Psoas muscle (tissue), 8 donors: Measurements from ENCODE around the gene INTS6. TPM values are rescaled to one million over a fixed set of nuclear protein-coding genes. Genes with fewer than 3 reads are reported as not detected.

Experiments used
- ATAC-seq, 4 donors: fragments of 200-7000 bp; cut with Tn5 transposase; one replicate each; pipeline ENCODE4 v1.9.1; 2020; ENCODE audit warnings: moderate library complexity in 3 of 4, mild to moderate bottlenecking in 2 of 4
- DNase-seq, 2 donors: peaks; one replicate each; pipeline ENCODE4 v3.0.0-alpha.2; 2020
- H3K27ac ChIP-seq: fragments of 200-600 bp; one replicate; pipeline ENCODE4 v1.8.0; 2022
- H3K27me3 ChIP-seq, 3 donors: fragments of 200-600 bp in 1 of 3; one replicate each; pipeline versions ENCODE4 v1.6.1 to v1.8.0; 2013 to 2022; ENCODE audit warnings: low read length in 2 of 3, mild to moderate bottlenecking in 2 of 3, moderate library complexity in 1 of 3; ENCODE audit not compliant: insufficient read depth in 3 of 3
- H3K36me3 ChIP-seq, 2 donors: fragments of 200-600 bp in 1 of 2; one replicate each; pipeline versions ENCODE4 v1.6.1 to v1.8.0; 2013 to 2022; ENCODE audit warnings: low read depth in 1 of 2, mild to moderate bottlenecking in 1 of 2, moderate library complexity in 1 of 2; ENCODE audit not compliant: insufficient read depth in 1 of 2
- H3K4me1 ChIP-seq: fragments of 200-600 bp; one replicate; pipeline ENCODE4 v1.8.0; 2022
- H3K4me3 ChIP-seq: fragments of 200-600 bp; one replicate; pipeline ENCODE4 v1.8.0; 2022; ENCODE audit warnings: mild to moderate bottlenecking
- H3K9me3 ChIP-seq: fragments of 200-600 bp; one replicate; pipeline ENCODE4 v1.8.0; 2022
- CTCF ChIP-seq: fragments of 200-600 bp; IDR thresholded peaks from one replicate; pipeline ENCODE4 v1.8.0; 2022; ENCODE audit warnings: antibody characterized with exemption
- WGBS, 3 donors: extraction: QIAGEN DNeasy Blood & Tissue Kit; methylation state at CpG; one replicate each; pipeline versions ENCODE4 v1.1.6 to v1.1.7; 2013; 5-methylcytosine and 5-hydroxymethylcytosine counted together
- intact Hi-C, 2 donors: fragments of 100-400 bp; cut with DNase I; formaldehyde crosslinking; loops; one replicate each; pipeline versions ENCODE4 v1.11.0 to v1.14.2; 2022
- polyA plus RNA-seq, 3 donors: library from polyadenylated mRNA; stranded (reverse); fragments of 200-250 nt; gene quantifications; one replicate each; pipeline ENCODE4 v1.2.3, GENCODE V29; 2013
- total RNA-seq, 4 donors: library from RNA; stranded (reverse); fragmentation: NEBNext Ultra II Directional in 2 of 4; extraction: Animal tissue kit (Norgen Biotek cat#: 25700) in 2 of 4; gene quantifications; one replicate each; pipeline versions ENCODE4 v1.2.1 to v1.2.4, GENCODE V29; 2021 to 2023
- donor health status: healthy with polysubstance abuse.
- donor health status: DM: no; HTN: no; CAD: no; lungs with moderate emphysema.
- donor health status: Bipolar disorder and iron deficiency.
- donor health status: healthy.
- donor health status: DM: yes; HTN: yes; CAD: no.
- donor health status: DM: no; HTN: no; CAD: no.
- donor health status: DM: no; HTN: no; CAD: no.
- donor health status: DM: yes; HTN: yes; CAD: no.

The INTS6 gene
- total and polyA plus RNA-seq, 7 donors, result 6.4 to 19.2 (median 14.4) TPM

DNA sequence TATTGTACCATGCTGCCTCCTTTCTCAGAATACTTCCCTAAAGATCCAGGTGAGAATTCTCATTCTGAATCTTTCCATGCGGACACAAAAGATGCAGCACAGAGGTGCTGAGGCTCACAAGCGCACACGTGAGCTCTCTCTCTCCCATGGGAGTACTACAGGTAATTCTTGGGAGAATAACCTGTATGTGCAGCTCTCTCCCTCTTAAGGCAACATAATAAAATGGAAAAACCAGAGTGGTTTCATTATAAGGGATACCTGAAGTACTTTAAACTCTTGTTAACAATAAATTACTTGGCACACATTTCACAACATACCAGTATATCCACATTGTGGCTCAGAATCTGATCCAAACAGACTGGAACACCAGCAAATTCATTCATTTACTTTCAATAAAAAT lies 40.4 kb downstream of the INTS6 start:
- no peak for TF ChIP-seq CTCF
- H3K27me3 ChIP-seq, result no peaks in the 10 kb centered on the region
- H3K4me3 ChIP-seq, result no peak overlapping the region
- H3K9me3 ChIP-seq, result no peaks in the 10 kb centered on the region
- intact Hi-C loops, result no loop called here
- peaks cover 6% of the 10 kb centered on the region for H3K4me1 ChIP-seq
- H3K36me3 ChIP-seq, result peaks cover 0 to 6% of the 10 kb centered on the region in 2 donors
- ATAC-seq (no peak), DNase-seq (no peak)
- 93 to 98% (median 93%) methylated on average over 3 of the region's 3 CpGs for WGBS, 3 donors
- no peak overlapping the region for H3K27ac ChIP-seq

DNA sequence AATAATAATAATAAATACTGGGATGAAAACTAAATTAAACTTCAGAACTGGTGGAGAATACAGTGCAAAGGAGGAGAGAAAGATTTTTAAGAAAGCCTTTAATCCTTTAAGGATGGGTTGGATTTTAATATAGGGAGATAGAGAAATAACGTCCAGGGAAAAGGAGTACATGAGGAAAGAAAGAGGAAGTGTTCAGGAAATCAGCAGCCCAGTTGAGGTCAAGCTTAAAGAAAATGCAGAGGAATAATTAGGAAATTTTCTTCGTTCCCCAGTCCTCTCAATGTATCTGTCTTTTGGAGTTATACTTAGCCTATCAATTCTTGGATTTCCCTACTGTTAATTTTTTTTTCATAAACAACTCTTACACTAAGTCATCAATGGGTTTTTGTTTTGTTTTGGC lies 47.7 kb downstream of the INTS6 start:
- TF ChIP-seq CTCF, result no peak
- H3K27me3 ChIP-seq, result no peaks in the 10 kb centered on the region
- no peaks in the 10 kb centered on the region for H3K36me3 ChIP-seq
- peaks cover 9% of the 10 kb centered on the region for H3K4me1 ChIP-seq
- intact Hi-C loops, result no loop called here
- H3K9me3 ChIP-seq, result no peaks in the 10 kb centered on the region
- ATAC-seq, result no peak
- no peak overlapping the region for H3K27ac ChIP-seq
- WGBS, 3 donors, result 55 to 71% (median 60%) methylated on average over 2 of the region's 2 CpGs
- DNase-seq, result no peak
- H3K4me3 ChIP-seq, result no peak overlapping the region

GRCh38 chr13:51397262-51397941 lies 55.4 kb downstream of the INTS6 start:
- peak overlapping the region; percentile 51 for H3K27ac ChIP-seq
- H3K4me3 ChIP-seq, result no peak overlapping the region
- 62 to 66% (median 65%) methylated on average over 6 of the region's 6 CpGs for WGBS, 3 donors
- no peak for TF ChIP-seq CTCF
- H3K4me1 ChIP-seq, result peaks cover 32% of the 10 kb centered on the region
- H3K36me3 ChIP-seq, result no peaks in the 10 kb centered on the region
- no peaks in the 10 kb centered on the region for H3K27me3 ChIP-seq
- H3K9me3 ChIP-seq, result no peaks in the 10 kb centered on the region
- ATAC-seq, result peak; percentile 77 to 93 (median 88)
- peak in 1 of 2 donors; percentile 51 for DNase-seq
- intact Hi-C loops, result loop anchor here in 1 of 2 donors (5.0 kb wide), 1 partner anchor 55 kb away; the partner anchor contains the start of gene INTS6

GRCh38 chr13:51396352-51396751 lies 56.5 kb downstream of the INTS6 start:
- H3K4me1 ChIP-seq, result peaks cover 32% of the 10 kb centered on the region
- no peak for ATAC-seq
- H3K9me3 ChIP-seq, result no peaks in the 10 kb centered on the region
- TF ChIP-seq CTCF, result no peak
- WGBS, 3 donors, result 64 to 72% (median 68%) methylated on average over 2 of the region's 2 CpGs
- intact Hi-C loops, result loop anchor here in 1 of 2 donors (5.0 kb wide), 1 partner anchor 56 kb away; the partner anchor contains the start of gene INTS6
- H3K27ac ChIP-seq, result peak overlapping the region; percentile 51
- H3K27me3 ChIP-seq, result no peaks in the 10 kb centered on the region
- DNase-seq, result no peak
- no peak overlapping the region for H3K4me3 ChIP-seq
- H3K36me3 ChIP-seq, result no peaks in the 10 kb centered on the region

DNA sequence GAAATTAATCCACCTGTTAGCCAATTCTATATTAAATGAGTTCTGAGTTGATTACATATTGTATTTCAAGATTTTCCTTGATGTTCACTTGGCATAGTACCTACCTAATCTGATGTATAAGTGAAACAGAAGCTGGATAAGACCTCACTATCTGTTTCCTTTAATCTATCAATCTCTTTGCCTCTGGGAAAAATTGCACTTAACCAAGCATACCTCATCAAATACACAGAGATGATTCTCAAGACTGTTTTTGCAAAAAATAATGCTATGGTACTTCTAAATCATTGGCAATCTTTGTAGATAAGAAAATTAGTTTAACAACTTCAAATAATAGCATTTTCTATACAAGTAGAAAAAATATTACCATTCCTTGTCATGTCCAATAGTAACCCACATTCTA lies 58.1 kb downstream of the INTS6 start:
- Histone ChIP-seq H3K4me1 (peaks cover 21% of the 10 kb centered on the region), H3K27ac (no peak overlapping the region), H3K36me3 (no peaks in the 10 kb centered on the region), H3K9me3 (no peaks in the 10 kb centered on the region), H3K4me3 (no peak overlapping the region), H3K27me3 (no peaks in the 10 kb centered on the region)
- DNase-seq, result no peak
- intact Hi-C loops, result loop anchor here in 1 of 2 donors (5.0 kb wide), 1 partner anchor 58 kb away; the partner anchor contains the start of gene INTS6
- no peak for TF ChIP-seq CTCF
- ATAC-seq, result no peak
